Suprapubic skin (tissue), 4 donors: Measurements from ENCODE around the gene HIF1A.

ENCODE experiments used
- CTCF ChIP-seq, 2 donors: fragments of 200-600 bp in 1 of 2; fragments of 450-650 bp in 1 of 2; sonication (generic) in 1 of 2; IDR thresholded peaks; one replicate each; pipeline ENCODE4 v1.5.1; 2016 to 2019; ENCODE audit warnings: antibody characterized with exemption in 2 of 2, mild to moderate bottlenecking in 1 of 2, moderate library complexity in 1 of 2
- POLR2A ChIP-seq, 2 donors: fragments of 450-650 bp; IDR thresholded peaks; one replicate each; pipeline ENCODE4 v1.6.1; 2017; ENCODE audit warnings: antibody characterized with exemption in 2 of 2, mild to moderate bottlenecking in 2 of 2, moderate library complexity in 2 of 2
- POLR2AphosphoS5 ChIP-seq, 3 donors: sonication (generic); formaldehyde crosslinking; IDR thresholded peaks; one replicate each; pipeline ENCODE4 v1.6.1; 2017; ENCODE audit warnings: antibody characterized with exemption in 3 of 3

DNA sequence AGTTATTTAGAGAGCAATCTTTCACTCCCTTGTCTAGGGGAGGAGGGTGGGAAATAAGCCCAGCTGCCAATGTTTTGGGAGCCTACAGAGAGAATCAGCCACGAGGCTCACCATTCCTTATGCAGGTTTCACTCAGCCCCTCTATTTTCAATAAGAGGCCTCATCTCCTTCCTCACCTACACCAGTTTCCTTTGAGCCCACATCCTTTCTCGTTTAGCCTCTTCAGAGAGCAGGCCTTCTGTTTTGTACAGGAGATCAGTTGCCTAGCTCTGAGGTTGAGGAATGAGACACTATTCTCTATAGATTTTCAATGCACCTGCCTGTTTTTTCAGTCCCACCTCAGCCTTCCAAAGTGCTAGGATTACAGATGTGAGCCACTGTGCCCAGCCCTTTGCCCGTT, 84.8 kb downstream of the HIF1A start:
- no peak for TF ChIP-seq POLR2AphosphoS5 (IDR thresholded peaks at IDR 0.05)
- TF ChIP-seq CTCF (IDR thresholded peaks at IDR 0.05), result no peak
- no peak for TF ChIP-seq POLR2A (IDR thresholded peaks at IDR 0.05)
